ENCODE results near the gene INCENP. TPM values are rescaled to one million over a fixed set of nuclear protein-coding genes. Genes with fewer than 3 reads are reported as not detected.
"Not testable (repeated sequence)": the region's sequence is repeated elsewhere in the genome, so short reads cannot be mapped to it uniquely, and the experiment has no call there.

The INCENP gene
- total RNA-seq, 2 donors from 2014 or later, result 35.1 to 93.4 TPM

DNA sequence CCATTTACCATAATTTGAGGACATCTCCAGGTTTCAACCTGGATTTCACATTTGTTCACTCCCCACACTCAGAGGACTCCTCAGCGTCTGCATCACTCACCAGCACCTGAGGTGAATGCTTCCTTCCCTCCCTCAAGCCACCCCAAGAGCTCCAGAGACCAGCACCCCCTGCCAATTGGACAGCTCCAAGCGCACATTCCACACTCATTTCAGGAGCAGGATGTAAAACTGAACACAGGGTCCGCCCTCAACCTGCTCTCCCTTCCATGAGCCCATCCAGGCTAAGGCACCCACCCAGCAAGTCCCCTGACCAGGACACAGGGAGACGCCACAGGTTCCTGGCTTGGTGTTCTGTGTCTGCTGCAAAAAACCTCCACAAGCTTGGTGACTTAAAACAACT, 70.1 kb downstream of the INCENP start:
- Histone ChIP-seq H3K27me3 (no peaks in the 10 kb centered on the region), H3K27ac (no peak overlapping the region), H3K4me1 (no peaks in the 10 kb centered on the region), H3K4me3 (no peak overlapping the region), H3K9ac (ENCODE audit: low read depth in 2 of 2, low read length in 2 of 2) (no peak overlapping the region), H3K36me3 (no peaks in the 10 kb centered on the region), H3K9me3 (no peaks in the 10 kb centered on the region)
- intact Hi-C loops (cut with DNase I), result no loop called here
- TF ChIP-seq, protein P1, sequence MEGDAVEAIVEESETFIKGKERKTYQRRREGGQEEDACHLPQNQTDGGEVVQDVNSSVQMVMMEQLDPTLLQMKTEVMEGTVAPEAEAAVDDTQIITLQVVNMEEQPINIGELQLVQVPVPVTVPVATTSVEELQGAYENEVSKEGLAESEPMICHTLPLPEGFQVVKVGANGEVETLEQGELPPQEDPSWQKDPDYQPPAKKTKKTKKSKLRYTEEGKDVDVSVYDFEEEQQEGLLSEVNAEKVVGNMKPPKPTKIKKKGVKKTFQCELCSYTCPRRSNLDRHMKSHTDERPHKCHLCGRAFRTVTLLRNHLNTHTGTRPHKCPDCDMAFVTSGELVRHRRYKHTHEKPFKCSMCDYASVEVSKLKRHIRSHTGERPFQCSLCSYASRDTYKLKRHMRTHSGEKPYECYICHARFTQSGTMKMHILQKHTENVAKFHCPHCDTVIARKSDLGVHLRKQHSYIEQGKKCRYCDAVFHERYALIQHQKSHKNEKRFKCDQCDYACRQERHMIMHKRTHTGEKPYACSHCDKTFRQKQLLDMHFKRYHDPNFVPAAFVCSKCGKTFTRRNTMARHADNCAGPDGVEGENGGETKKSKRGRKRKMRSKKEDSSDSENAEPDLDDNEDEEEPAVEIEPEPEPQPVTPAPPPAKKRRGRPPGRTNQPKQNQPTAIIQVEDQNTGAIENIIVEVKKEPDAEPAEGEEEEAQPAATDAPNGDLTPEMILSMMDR (IDR thresholded peaks at IDR 0.05), result no peak
- DNase-seq, result no peak

DNA sequence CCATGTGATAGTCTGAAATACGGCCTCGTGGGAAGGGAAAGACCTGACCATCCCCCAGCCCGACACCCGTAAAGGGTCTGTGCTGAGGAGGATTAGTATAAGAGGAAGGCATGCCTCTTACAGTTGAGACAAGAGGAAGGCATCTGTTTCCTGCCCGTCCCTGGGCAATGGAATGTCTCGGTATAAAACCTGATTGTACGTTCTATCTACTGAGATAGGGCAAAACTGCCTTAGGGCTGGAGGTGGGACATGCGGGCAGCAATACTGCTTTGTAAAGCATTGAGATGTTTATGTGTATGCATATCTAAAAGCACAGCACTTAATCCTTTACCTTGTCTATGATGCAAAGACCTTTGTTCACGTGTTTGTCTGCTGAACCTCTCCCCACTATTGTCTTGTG, 71.2 kb downstream of the INCENP start:
- intact Hi-C loops (cut with DNase I); H3K9ac ChIP-seq (ENCODE audit: low read depth in 2 of 2, low read length in 2 of 2); H3K9me3 ChIP-seq; H3K4me1 ChIP-seq; H3K27ac ChIP-seq; H3K27me3 ChIP-seq; DNase-seq; H3K4me3 ChIP-seq; H3K36me3 ChIP-seq: not testable (repeated sequence)

DNA sequence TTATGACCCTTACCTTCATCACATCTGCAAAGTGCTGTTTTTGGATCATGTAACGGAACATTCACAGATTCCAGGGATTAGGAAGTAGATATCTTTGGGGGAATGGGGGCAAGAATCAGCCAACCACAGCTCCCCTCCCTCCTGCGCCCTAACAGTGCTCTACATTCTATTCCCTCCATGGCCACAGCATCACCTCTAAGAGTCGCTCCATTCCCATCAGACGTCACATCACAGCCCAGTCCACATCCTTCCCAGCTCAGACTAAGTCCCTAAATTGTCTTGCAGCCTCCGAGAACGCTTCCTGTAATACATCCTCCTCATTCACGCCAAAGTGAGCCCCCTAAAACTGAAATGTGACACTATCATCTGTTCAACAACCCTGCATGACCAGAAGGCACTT, 72.1 kb downstream of the INCENP start:
- intact Hi-C loops (cut with DNase I), result no loop called here
- Histone ChIP-seq H3K9ac (ENCODE audit: low read depth in 2 of 2, low read length in 2 of 2) (no peak overlapping the region), H3K9me3 (no peaks in the 10 kb centered on the region), H3K4me1 (no peaks in the 10 kb centered on the region), H3K27ac (no peak overlapping the region), H3K4me3 (no peak overlapping the region), H3K27me3 (no peaks in the 10 kb centered on the region), H3K36me3 (no peaks in the 10 kb centered on the region)
- no peak for DNase-seq
- TF ChIP-seq, protein P1 (IDR thresholded peaks at IDR 0.05), result no peak

DNA sequence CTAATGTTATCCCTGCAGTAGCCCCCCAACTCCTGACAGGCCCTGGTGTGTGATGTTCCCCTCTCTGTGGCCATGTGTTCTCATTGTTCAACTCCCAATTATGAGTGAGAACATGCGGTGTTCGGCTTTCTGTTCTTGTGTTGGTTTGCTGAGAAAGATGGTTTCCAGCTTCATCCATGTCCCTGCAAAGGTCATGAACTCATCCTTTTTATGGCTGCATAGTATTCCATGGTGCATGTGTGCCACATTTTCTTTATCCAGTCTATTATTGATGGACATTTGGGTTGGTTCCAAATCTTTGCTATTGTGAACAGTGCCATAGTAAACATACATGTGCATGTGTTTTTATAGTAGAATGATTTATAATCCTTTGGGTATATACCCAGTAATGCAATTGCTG, 73.6 kb downstream of the INCENP start:
- H3K9me3 ChIP-seq; H3K27ac ChIP-seq; H3K36me3 ChIP-seq; intact Hi-C loops (cut with DNase I); H3K9ac ChIP-seq (ENCODE audit: low read depth in 2 of 2, low read length in 2 of 2); H3K4me3 ChIP-seq; DNase-seq; H3K27me3 ChIP-seq; H3K4me1 ChIP-seq: not testable (repeated sequence)

DNA sequence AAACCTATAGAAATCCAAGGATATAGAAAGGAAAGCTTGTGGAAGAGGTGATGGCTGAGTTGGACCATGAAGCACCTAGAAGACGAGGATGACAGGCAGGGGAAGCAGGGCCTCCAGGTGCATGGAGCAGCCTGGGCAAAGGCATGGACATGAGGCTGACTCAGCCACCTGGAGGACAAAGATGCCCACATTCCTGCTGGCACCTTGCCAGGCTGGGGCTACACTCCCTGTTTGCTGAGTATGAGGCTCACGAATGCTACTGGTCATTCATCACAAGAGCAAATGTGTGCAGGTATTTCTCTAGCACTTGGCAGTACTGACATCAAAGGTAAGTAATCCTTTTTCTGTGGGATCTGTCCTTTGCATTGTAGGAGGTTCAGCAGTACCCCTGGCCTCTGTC, 77.6 kb downstream of the INCENP start:
- H3K27me3 ChIP-seq, result no peaks in the 10 kb centered on the region
- no peak overlapping the region for H3K9ac ChIP-seq (ENCODE audit: low read depth in 2 of 2, low read length in 2 of 2)
- intact Hi-C loops (cut with DNase I), result no loop called here
- no peak for DNase-seq
- no peak overlapping the region for H3K27ac ChIP-seq
- TF ChIP-seq, protein P1 (IDR thresholded peaks at IDR 0.05), result no peak
- no peaks in the 10 kb centered on the region for H3K36me3 ChIP-seq
- H3K4me1 ChIP-seq, result no peaks in the 10 kb centered on the region
- no peaks in the 10 kb centered on the region for H3K9me3 ChIP-seq
- no peak overlapping the region for H3K4me3 ChIP-seq

Other genes starting within 250 kb of the INCENP start
- gene FADS3, start 232.5 kb upstream of the INCENP start, total RNA-seq, result 10 to 100 TPM; 10.4 to 13.3 TPM
- 1 to 10 TPM; 3.7 to 5.9 TPM for gene RAB3IL1, start 206.4 kb upstream of the INCENP start, total RNA-seq
- under 1 TPM; 0.58 to 0.77 TPM for gene BEST1, start 173.7 kb upstream of the INCENP start, total RNA-seq
- gene FTH1, start 156.4 kb upstream of the INCENP start, total RNA-seq, result 1,000 to 10,000 TPM; 5,286 to 5,395 TPM
- gene SCGB1D1, start 66.2 kb downstream of the INCENP start, total RNA-seq, result not detected
- gene SCGB2A1, start 84.7 kb downstream of the INCENP start, total RNA-seq, result 1 to 10 TPM; 6.1 to 6.7 TPM
- not detected for gene SCGB1D2, start 118.2 kb downstream of the INCENP start, total RNA-seq
- gene SCGB2A2, start 146.1 kb downstream of the INCENP start, total RNA-seq, result not detected
- gene SCGB1D4, start 175.1 kb downstream of the INCENP start, total RNA-seq, result not detected
- gene ASRGL1, start 213.4 kb downstream of the INCENP start, total RNA-seq, result 10 to 100 TPM; 32.5 to 71.7 TPM